Ecto neural progenitor cell (in vitro differentiated cells): ENCODE measurements around the gene NRAS.
"Not testable (repeated sequence)": the region's sequence is repeated elsewhere in the genome, so short reads cannot be mapped to it uniquely, and the experiment has no call there.

Experiments
- DNase-seq: peaks from one replicate; pipeline ENCODE4 v3.0.0-alpha.2; 2018; ENCODE audit warnings: low spot score

Gene NRAS

GRCh38 chr1:114716304-114717170 lies at the start of gene NRAS:
NRAS (minus strand) TSS chr1:114716771; CDS start chr1:114716160, 611 bp downstream.
- peak; percentile 95 for DNase-seq

GRCh38 chr1:114764689-114765088 lies 48.1 kb upstream of the NRAS start:
- no peak for DNase-seq

GRCh38 chr1:114758256-114758832 lies 41.8 kb upstream of the NRAS start:
- no peak for DNase-seq

- DNase-seq: peak; percentile 97
Measured at GRCh38 chr1:114757455-114758255, 41.1 kb upstream of the NRAS start, which contains the start of gene CSDE1. CSDE1 (minus strand) TSS chr1:114757984; CDS start chr1:114739890, 18,094 bp downstream.

GRCh38 chr1:114756949-114757454 lies 40.4 kb upstream of the NRAS start:
- no peak for DNase-seq

- DNase-seq: no peak
Measured at GRCh38 chr1:114756009-114756892, 39.7 kb upstream of the NRAS start.

- no peak for DNase-seq
Measured at GRCh38 chr1:114755006-114755931, 38.7 kb upstream of the NRAS start.

GRCh38 chr1:114753702-114754101 lies 37.1 kb upstream of the NRAS start:
- DNase-seq: not testable (repeated sequence)

- DNase-seq: no peak
Measured at GRCh38 chr1:114753143-114753542, 36.6 kb upstream of the NRAS start.

GRCh38 chr1:114750780-114751179 lies 34.2 kb upstream of the NRAS start:
- DNase-seq: no peak

- DNase-seq: no peak
Measured at GRCh38 chr1:114749835-114750234, 33.3 kb upstream of the NRAS start.

GRCh38 chr1:114746450-114747121 lies 30.0 kb upstream of the NRAS start:
- no peak for DNase-seq

GRCh38 chr1:114745291-114745690 lies 28.7 kb upstream of the NRAS start:
- no peak for DNase-seq

- no peak for DNase-seq
Measured at GRCh38 chr1:114741963-114742746, 25.6 kb upstream of the NRAS start.

GRCh38 chr1:114740331-114740730 lies 23.8 kb upstream of the NRAS start:
- no peak for DNase-seq

- no peak for DNase-seq
Measured at GRCh38 chr1:114737314-114737849, 20.8 kb upstream of the NRAS start.

GRCh38 chr1:114735479-114735878 lies 18.9 kb upstream of the NRAS start:
- no peak for DNase-seq

- no peak for DNase-seq
Measured at GRCh38 chr1:114729782-114730181, 13.2 kb upstream of the NRAS start.

GRCh38 chr1:114728553-114728952 lies 12.0 kb upstream of the NRAS start:
- DNase-seq: no peak
